ENCODE results near the gene CWH43. TPM values are rescaled to one million over a fixed set of nuclear protein-coding genes. Genes with fewer than 3 reads are reported as not detected.
"Not testable (repeated sequence)": the region's sequence is repeated elsewhere in the genome, so short reads cannot be mapped to it uniquely, and the experiment has no call there.

CWH43 gene
- total and polyA plus RNA-seq, 9 donors = 0.18 to 0.64 TPM; not detected in 7

GRCh38 chr4:48970471-48970921 is 15.6 kb upstream of the CWH43 start:
- H3K27me3 ChIP-seq (ENCODE audit: control insufficient read depth, insufficient read depth, low read length) = no peaks in the 10 kb centered on the region
- no peaks in the 10 kb centered on the region for H3K9me3 ChIP-seq (replicated peaks; ENCODE audit: control insufficient read depth, low read depth, low read length)
- H3K4me3 ChIP-seq (ENCODE audit: low read length) = no peak overlapping the region
- H3K36me3 ChIP-seq (ENCODE audit: control insufficient read depth, insufficient read depth, low read length) = no peaks in the 10 kb centered on the region
- 79% methylated on average over 2 of the region's 3 CpGs for WGBS (ENCODE audit: insufficient coverage)
- H3K4me1 ChIP-seq (ENCODE audit: control insufficient read depth, insufficient read depth, low read length) = no peaks in the 10 kb centered on the region
- H3K27ac ChIP-seq (ENCODE audit: low read length) = no peak overlapping the region
- no peak for DNase-seq

GRCh38 chr4:48974979-48975640 is 11.0 kb upstream of the CWH43 start:
- Histone ChIP-seq H3K4me3 (ENCODE audit: low read length) (no peak overlapping the region), H3K27ac (ENCODE audit: low read length) (no peak overlapping the region), H3K27me3 (ENCODE audit: control insufficient read depth, insufficient read depth, low read length) (no peaks in the 10 kb centered on the region), H3K9me3 (replicated peaks; ENCODE audit: control insufficient read depth, low read depth, low read length) (no peaks in the 10 kb centered on the region), H3K4me1 (ENCODE audit: control insufficient read depth, insufficient read depth, low read length) (no peaks in the 10 kb centered on the region), H3K36me3 (ENCODE audit: control insufficient read depth, insufficient read depth, low read length) (no peaks in the 10 kb centered on the region)
- DNase-seq = no peak
- 54% methylated on average over 1 of the region's 2 CpGs for WGBS (ENCODE audit: insufficient coverage)

GRCh38 chr4:48976041-48976440 is 10.0 kb upstream of the CWH43 start:
- no peaks in the 10 kb centered on the region for H3K9me3 ChIP-seq (replicated peaks; ENCODE audit: control insufficient read depth, low read depth, low read length)
- H3K4me1 ChIP-seq (ENCODE audit: control insufficient read depth, insufficient read depth, low read length) = no peaks in the 10 kb centered on the region
- no peak overlapping the region for H3K27ac ChIP-seq (ENCODE audit: low read length)
- no peak overlapping the region for H3K4me3 ChIP-seq (ENCODE audit: low read length)
- no peak for DNase-seq
- no CpG with 5 or more reads among the region's 4 CpGs for WGBS (ENCODE audit: insufficient coverage)
- H3K36me3 ChIP-seq (ENCODE audit: control insufficient read depth, insufficient read depth, low read length) = no peaks in the 10 kb centered on the region
- no peaks in the 10 kb centered on the region for H3K27me3 ChIP-seq (ENCODE audit: control insufficient read depth, insufficient read depth, low read length)

- H3K27me3 ChIP-seq (ENCODE audit: control insufficient read depth, insufficient read depth, low read length) = peaks cover 4% of the 10 kb centered on the region
- no peak for DNase-seq
- no peaks in the 10 kb centered on the region for H3K36me3 ChIP-seq (ENCODE audit: control insufficient read depth, insufficient read depth, low read length)
- no CpG with 5 or more reads among the region's 6 CpGs for WGBS (ENCODE audit: insufficient coverage)
- H3K4me1 ChIP-seq (ENCODE audit: control insufficient read depth, insufficient read depth, low read length) = no peaks in the 10 kb centered on the region
- H3K9me3 ChIP-seq (replicated peaks; ENCODE audit: control insufficient read depth, low read depth, low read length) = no peaks in the 10 kb centered on the region
- no peak overlapping the region for H3K4me3 ChIP-seq (ENCODE audit: low read length)
- no peak overlapping the region for H3K27ac ChIP-seq (ENCODE audit: low read length)
These were observed 6.0 kb upstream of the CWH43 start for GRCh38 chr4:48979914-48980579.

GRCh38 chr4:48984005-48984404 is 2.1 kb upstream of the CWH43 start:
- not testable (repeated sequence) for H3K4me3 ChIP-seq (ENCODE audit: low read length); H3K27ac ChIP-seq (ENCODE audit: low read length); H3K4me1 ChIP-seq (ENCODE audit: control insufficient read depth, insufficient read depth, low read length); DNase-seq; H3K9me3 ChIP-seq (replicated peaks; ENCODE audit: control insufficient read depth, low read depth, low read length); H3K36me3 ChIP-seq (ENCODE audit: control insufficient read depth, insufficient read depth, low read length)
- 83% methylated on average over 2 of the region's 2 CpGs for WGBS (ENCODE audit: insufficient coverage)
- peaks cover 30% of the 10 kb centered on the region for H3K27me3 ChIP-seq (ENCODE audit: control insufficient read depth, insufficient read depth, low read length)

GRCh38 chr4:48985602-48985975 is 486 bp upstream of the CWH43 start:
- Histone ChIP-seq H3K9me3 (replicated peaks; ENCODE audit: control insufficient read depth, low read depth, low read length) (no peaks in the 10 kb centered on the region), H3K4me3 (ENCODE audit: low read length) (no peak overlapping the region), H3K4me1 (ENCODE audit: control insufficient read depth, insufficient read depth, low read length) (no peaks in the 10 kb centered on the region), H3K27me3 (ENCODE audit: control insufficient read depth, insufficient read depth, low read length) (peaks cover 30% of the 10 kb centered on the region), H3K27ac (ENCODE audit: low read length) (no peak overlapping the region), H3K36me3 (ENCODE audit: control insufficient read depth, insufficient read depth, low read length) (no peaks in the 10 kb centered on the region)
- DNase-seq = no peak
- WGBS (ENCODE audit: insufficient coverage) = 18% methylated on average over 18 of the region's 18 CpGs

- Histone ChIP-seq H3K4me3 (ENCODE audit: low read length) (no peak overlapping the region), H3K27ac (ENCODE audit: low read length) (no peak overlapping the region), H3K9me3 (replicated peaks; ENCODE audit: control insufficient read depth, low read depth, low read length) (no peaks in the 10 kb centered on the region), H3K4me1 (ENCODE audit: control insufficient read depth, insufficient read depth, low read length) (no peaks in the 10 kb centered on the region), H3K27me3 (ENCODE audit: control insufficient read depth, insufficient read depth, low read length) (peaks cover 30% of the 10 kb centered on the region), H3K36me3 (ENCODE audit: control insufficient read depth, insufficient read depth, low read length) (no peaks in the 10 kb centered on the region)
- DNase-seq = no peak
- 46% methylated on average over 14 of the region's 27 CpGs for WGBS (ENCODE audit: insufficient coverage)
These were observed 634 bp downstream of the CWH43 start for GRCh38 chr4:48986654-48987164.

- Histone ChIP-seq H3K27ac (ENCODE audit: low read length) (no peak overlapping the region), H3K4me3 (ENCODE audit: low read length) (no peak overlapping the region), H3K4me1 (ENCODE audit: control insufficient read depth, insufficient read depth, low read length) (no peaks in the 10 kb centered on the region), H3K9me3 (replicated peaks; ENCODE audit: control insufficient read depth, low read depth, low read length) (no peaks in the 10 kb centered on the region), H3K27me3 (ENCODE audit: control insufficient read depth, insufficient read depth, low read length) (peaks cover 30% of the 10 kb centered on the region), H3K36me3 (ENCODE audit: control insufficient read depth, insufficient read depth, low read length) (no peaks in the 10 kb centered on the region)
- no CpG with 5 or more reads among the region's 5 CpGs for whole genome bisulfite sequencing (ENCODE audit: insufficient coverage)
- no peak for DNase-seq
These were observed 3.6 kb downstream of the CWH43 start for GRCh38 chr4:48989461-48990203.

GRCh38 chr4:48991357-48991756 is 5.3 kb downstream of the CWH43 start:
- no peak for DNase-seq
- no CpG with 5 or more reads among the region's 3 CpGs for WGBS (ENCODE audit: insufficient coverage)

GRCh38 chr4:48997962-48998361 is 11.9 kb downstream of the CWH43 start:
- no peak overlapping the region for H3K4me3 ChIP-seq (ENCODE audit: low read length)
- no CpG with 5 or more reads among the region's 3 CpGs for WGBS (ENCODE audit: insufficient coverage)
- H3K27me3 ChIP-seq (ENCODE audit: control insufficient read depth, insufficient read depth, low read length) = no peaks in the 10 kb centered on the region
- peaks cover under 1% of the 10 kb centered on the region for H3K9me3 ChIP-seq (replicated peaks; ENCODE audit: control insufficient read depth, low read depth, low read length)
- H3K4me1 ChIP-seq (ENCODE audit: control insufficient read depth, insufficient read depth, low read length) = no peaks in the 10 kb centered on the region
- no peak for DNase-seq
- H3K27ac ChIP-seq (ENCODE audit: low read length) = no peak overlapping the region
- no peaks in the 10 kb centered on the region for H3K36me3 ChIP-seq (ENCODE audit: control insufficient read depth, insufficient read depth, low read length)

More at GRCh38 chr4:48991357-48991756, 5.3 kb downstream of the CWH43 start:
- Histone ChIP-seq H3K36me3 (ENCODE audit: control insufficient read depth, insufficient read depth, low read length) (no peaks in the 10 kb centered on the region), H3K4me3 (ENCODE audit: low read length) (no peak overlapping the region), H3K27me3 (ENCODE audit: control insufficient read depth, insufficient read depth, low read length) (peaks cover 14% of the 10 kb centered on the region), H3K4me1 (ENCODE audit: control insufficient read depth, insufficient read depth, low read length) (no peaks in the 10 kb centered on the region), H3K9me3 (replicated peaks; ENCODE audit: control insufficient read depth, low read depth, low read length) (no peaks in the 10 kb centered on the region), H3K27ac (ENCODE audit: low read length) (no peak overlapping the region)

Measured in muscle of leg (tissue), 11 donors.